ENCODE data around the gene NRXN3.

GRCh38 chr14:78982551-78982950 lies 812.4 kb downstream of the NRXN3 start:
- TF ChIP-seq, protein P1, sequence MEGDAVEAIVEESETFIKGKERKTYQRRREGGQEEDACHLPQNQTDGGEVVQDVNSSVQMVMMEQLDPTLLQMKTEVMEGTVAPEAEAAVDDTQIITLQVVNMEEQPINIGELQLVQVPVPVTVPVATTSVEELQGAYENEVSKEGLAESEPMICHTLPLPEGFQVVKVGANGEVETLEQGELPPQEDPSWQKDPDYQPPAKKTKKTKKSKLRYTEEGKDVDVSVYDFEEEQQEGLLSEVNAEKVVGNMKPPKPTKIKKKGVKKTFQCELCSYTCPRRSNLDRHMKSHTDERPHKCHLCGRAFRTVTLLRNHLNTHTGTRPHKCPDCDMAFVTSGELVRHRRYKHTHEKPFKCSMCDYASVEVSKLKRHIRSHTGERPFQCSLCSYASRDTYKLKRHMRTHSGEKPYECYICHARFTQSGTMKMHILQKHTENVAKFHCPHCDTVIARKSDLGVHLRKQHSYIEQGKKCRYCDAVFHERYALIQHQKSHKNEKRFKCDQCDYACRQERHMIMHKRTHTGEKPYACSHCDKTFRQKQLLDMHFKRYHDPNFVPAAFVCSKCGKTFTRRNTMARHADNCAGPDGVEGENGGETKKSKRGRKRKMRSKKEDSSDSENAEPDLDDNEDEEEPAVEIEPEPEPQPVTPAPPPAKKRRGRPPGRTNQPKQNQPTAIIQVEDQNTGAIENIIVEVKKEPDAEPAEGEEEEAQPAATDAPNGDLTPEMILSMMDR (IDR thresholded peaks at IDR 0.05; ENCODE audit: low read length), result no peak
- TF ChIP-seq EZH2 (IDR thresholded peaks at IDR 0.05; ENCODE audit: borderline replicate concordance, low read length), result no peak

All from OCI-LY1 (cell line).